Suprapubic skin (tissue), 4 donors: ENCODE measurements around the gene CACNA1E. TPM values are rescaled to one million over a fixed set of nuclear protein-coding genes. Genes with fewer than 3 reads are reported as not detected.
"Not testable (repeated sequence)": the region's sequence is repeated elsewhere in the genome, so short reads cannot be mapped to it uniquely, and the experiment has no call there.

Source experiments
- DNase-seq, 2 donors: peaks; one replicate each; pipeline ENCODE4 v3.0.0-alpha.2; 2019; ENCODE audit warnings: low spot score in 2 of 2
- H3K27ac ChIP-seq: fragments of 200-600 bp; sonication (generic); one replicate; pipeline ENCODE4 v1.5.1; 2019
- H3K27me3 ChIP-seq: fragments of 200-600 bp; sonication (generic); one replicate; pipeline ENCODE4 v1.5.1; 2019
- H3K36me3 ChIP-seq: fragments of 200-600 bp; sonication (generic); one replicate; pipeline ENCODE4 v1.5.1; 2019
- H3K4me1 ChIP-seq: fragments of 200-600 bp; sonication (generic); one replicate; pipeline ENCODE4 v1.5.1; 2019
- H3K4me3 ChIP-seq: fragments of 200-600 bp; sonication (generic); one replicate; pipeline ENCODE4 v1.5.1; 2019; ENCODE audit warnings: mild to moderate bottlenecking
- H3K9me3 ChIP-seq: fragments of 200-600 bp; sonication (generic); one replicate; pipeline ENCODE4 v1.5.1; 2019
- EP300 ChIP-seq: sonication (generic); formaldehyde crosslinking; IDR thresholded peaks from one replicate; pipeline ENCODE4 v1.6.1; 2017; ENCODE audit warnings: antibody characterized with exemption
- POLR2A ChIP-seq, 2 donors: fragments of 450-650 bp; IDR thresholded peaks; one replicate each; pipeline ENCODE4 v1.6.1; 2017; ENCODE audit warnings: antibody characterized with exemption in 2 of 2, mild to moderate bottlenecking in 2 of 2, moderate library complexity in 2 of 2
- POLR2AphosphoS5 ChIP-seq, 3 donors: sonication (generic); formaldehyde crosslinking; IDR thresholded peaks; one replicate each; pipeline ENCODE4 v1.6.1; 2017; ENCODE audit warnings: antibody characterized with exemption in 3 of 3
- WGBS: methylation state at CpG from one replicate; pipeline ENCODE4 v1.1.5; 2018; 5-methylcytosine and 5-hydroxymethylcytosine counted together
- total RNA-seq, 4 donors: library from RNA; depleted of rRNA; stranded (reverse); fragments of >200 nt; gene quantifications; one replicate each; pipeline ENCODE4 v1.1.0, GENCODE V29; 2016
- TF ChIP-seq, protein P1 (sequence below), 2 donors: fragments of 200-600 bp in 1 of 2; fragments of 450-650 bp in 1 of 2; sonication (generic) in 1 of 2; IDR thresholded peaks; one replicate each; pipeline ENCODE4 v1.5.1; 2016 to 2019; ENCODE audit warnings: antibody characterized with exemption in 2 of 2, mild to moderate bottlenecking in 1 of 2, moderate library complexity in 1 of 2

CACNA1E gene
- total RNA-seq, 4 donors from 2014 or later = not detected

DNA sequence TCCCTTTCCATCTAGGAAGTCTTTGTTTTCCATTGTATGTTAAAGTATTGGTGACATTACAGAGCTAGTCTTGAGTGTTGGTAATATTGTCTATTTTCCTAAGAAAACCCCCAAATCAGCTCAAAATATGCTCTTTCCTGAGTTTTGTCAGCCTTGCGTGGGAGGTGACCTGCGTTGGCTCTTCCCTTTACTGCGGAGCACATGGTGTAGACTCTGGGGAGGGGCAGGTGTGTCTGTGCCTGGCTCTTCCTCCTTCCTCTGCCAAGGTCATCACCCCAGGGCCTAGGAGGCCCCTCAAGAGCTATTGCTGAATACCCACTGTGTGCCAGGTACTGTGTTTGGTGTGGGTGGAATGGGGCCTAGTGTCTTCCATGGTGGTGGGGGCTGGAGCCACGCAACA lies 33.4 kb downstream of the CACNA1E start:
- TF ChIP-seq, protein P1, sequence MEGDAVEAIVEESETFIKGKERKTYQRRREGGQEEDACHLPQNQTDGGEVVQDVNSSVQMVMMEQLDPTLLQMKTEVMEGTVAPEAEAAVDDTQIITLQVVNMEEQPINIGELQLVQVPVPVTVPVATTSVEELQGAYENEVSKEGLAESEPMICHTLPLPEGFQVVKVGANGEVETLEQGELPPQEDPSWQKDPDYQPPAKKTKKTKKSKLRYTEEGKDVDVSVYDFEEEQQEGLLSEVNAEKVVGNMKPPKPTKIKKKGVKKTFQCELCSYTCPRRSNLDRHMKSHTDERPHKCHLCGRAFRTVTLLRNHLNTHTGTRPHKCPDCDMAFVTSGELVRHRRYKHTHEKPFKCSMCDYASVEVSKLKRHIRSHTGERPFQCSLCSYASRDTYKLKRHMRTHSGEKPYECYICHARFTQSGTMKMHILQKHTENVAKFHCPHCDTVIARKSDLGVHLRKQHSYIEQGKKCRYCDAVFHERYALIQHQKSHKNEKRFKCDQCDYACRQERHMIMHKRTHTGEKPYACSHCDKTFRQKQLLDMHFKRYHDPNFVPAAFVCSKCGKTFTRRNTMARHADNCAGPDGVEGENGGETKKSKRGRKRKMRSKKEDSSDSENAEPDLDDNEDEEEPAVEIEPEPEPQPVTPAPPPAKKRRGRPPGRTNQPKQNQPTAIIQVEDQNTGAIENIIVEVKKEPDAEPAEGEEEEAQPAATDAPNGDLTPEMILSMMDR (IDR thresholded peaks at IDR 0.05) = no peak
- TF ChIP-seq POLR2AphosphoS5 (IDR thresholded peaks at IDR 0.05) = no peak
- Histone ChIP-seq H3K4me3 (no peak overlapping the region), H3K36me3 (no peaks in the 10 kb centered on the region), H3K27me3 (peaks cover 3% of the 10 kb centered on the region), H3K4me1 (no peaks in the 10 kb centered on the region), H3K9me3 (no peaks in the 10 kb centered on the region), H3K27ac (no peak overlapping the region)
- no peak for DNase-seq
- WGBS = 89% methylated on average over 4 of the region's 4 CpGs

DNA sequence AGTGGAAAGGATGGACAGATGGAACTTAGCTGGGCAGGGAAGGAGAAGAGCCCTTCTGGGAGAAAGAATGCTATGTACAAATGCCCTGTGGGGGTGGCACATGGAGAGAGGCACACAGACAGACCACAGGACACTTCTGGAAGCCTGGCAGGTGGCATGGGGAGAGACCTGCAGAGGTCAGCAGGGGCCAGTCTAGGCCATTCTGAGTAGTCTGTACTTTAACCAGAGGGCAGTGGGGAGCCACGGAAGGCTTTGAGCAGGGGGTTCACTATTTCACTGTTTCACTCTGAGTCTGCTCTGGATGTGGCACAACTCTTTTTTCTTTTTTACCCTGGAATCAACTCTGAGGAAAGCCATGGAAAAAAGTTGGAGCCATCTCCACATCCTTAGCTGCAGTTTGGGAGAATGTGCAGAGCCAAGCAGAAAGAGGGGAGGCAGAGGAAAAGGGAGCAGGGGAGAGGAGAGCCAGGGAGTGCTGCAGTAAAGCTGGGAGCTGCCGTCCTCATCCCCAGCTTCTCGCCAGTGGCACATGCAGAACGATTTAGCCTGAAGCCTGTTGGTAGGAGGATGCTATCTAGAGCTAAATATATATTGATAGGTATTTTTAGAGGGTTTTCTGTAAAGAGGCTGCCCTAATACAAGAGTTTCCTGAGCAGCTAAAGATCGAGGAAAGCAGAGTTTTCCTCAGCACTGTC lies 34.0 kb downstream of the CACNA1E start:
- H3K9me3 ChIP-seq = no peaks in the 10 kb centered on the region
- no peak for TF ChIP-seq POLR2A (IDR thresholded peaks at IDR 0.05)
- no peak for TF ChIP-seq POLR2AphosphoS5 (IDR thresholded peaks at IDR 0.05)
- TF ChIP-seq, protein P1 (IDR thresholded peaks at IDR 0.05) = no peak
- peaks cover 3% of the 10 kb centered on the region for H3K27me3 ChIP-seq
- no peak for DNase-seq
- H3K36me3 ChIP-seq = no peaks in the 10 kb centered on the region
- H3K4me1 ChIP-seq = no peaks in the 10 kb centered on the region
- H3K27ac ChIP-seq = no peak overlapping the region
- no peak overlapping the region for H3K4me3 ChIP-seq
- 57% methylated on average over 5 of the region's 5 CpGs for WGBS

DNA sequence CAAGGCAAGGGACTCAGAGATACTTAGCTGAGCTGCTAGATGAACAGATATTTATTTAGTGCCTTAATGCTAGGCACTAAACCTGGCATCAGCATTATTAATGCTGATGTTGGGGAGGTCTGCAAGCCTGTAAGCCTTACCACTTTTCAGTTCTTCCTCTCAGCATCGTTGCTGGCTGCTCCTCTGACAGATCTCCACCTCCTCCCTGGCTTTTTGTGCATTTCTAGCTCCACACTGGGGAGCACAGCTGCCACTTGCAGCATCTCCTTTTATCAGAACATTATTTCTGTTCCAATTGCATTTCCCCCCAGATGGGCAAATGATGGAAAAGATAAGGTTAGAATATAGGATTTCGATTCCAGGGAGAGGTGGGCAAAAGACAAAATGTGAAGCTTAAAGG lies 34.8 kb downstream of the CACNA1E start:
- H3K4me3 ChIP-seq = no peak overlapping the region
- no peak overlapping the region for H3K27ac ChIP-seq
- peaks cover 3% of the 10 kb centered on the region for H3K27me3 ChIP-seq
- TF ChIP-seq POLR2A (IDR thresholded peaks at IDR 0.05) = no peak
- TF ChIP-seq EP300 = no peak
- no peak for TF ChIP-seq POLR2AphosphoS5 (IDR thresholded peaks at IDR 0.05)
- TF ChIP-seq, protein P1 (IDR thresholded peaks at IDR 0.05) = no peak
- H3K4me1 ChIP-seq = no peaks in the 10 kb centered on the region
- no peaks in the 10 kb centered on the region for H3K9me3 ChIP-seq
- 61% methylated on average over 2 of the region's 2 CpGs for WGBS
- no peaks in the 10 kb centered on the region for H3K36me3 ChIP-seq
- DNase-seq = no peak

DNA sequence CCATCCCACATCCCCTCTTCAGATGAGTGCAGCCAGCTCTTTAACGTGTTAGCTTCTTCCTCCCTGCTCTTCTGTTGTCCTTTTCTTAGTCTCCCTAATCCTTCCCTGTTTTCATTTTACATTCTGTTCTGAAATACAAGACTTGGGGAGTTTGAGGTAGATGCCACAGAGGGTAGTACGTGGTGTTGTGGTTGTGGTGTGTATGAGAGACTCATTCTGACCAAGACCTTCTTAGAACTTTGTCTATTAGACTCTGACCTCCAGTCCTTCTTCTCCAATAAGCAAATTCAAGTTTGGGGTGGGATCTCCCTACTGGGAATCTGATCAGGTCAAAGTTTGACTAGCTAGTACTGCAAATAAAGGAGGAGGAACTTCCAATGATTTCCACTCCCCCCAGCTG lies 39.5 kb downstream of the CACNA1E start:
- no peaks in the 10 kb centered on the region for H3K27me3 ChIP-seq
- no peak overlapping the region for H3K27ac ChIP-seq
- no peaks in the 10 kb centered on the region for H3K4me1 ChIP-seq
- WGBS = 70% methylated on average over 2 of the region's 2 CpGs
- TF ChIP-seq POLR2A (IDR thresholded peaks at IDR 0.05) (no peak), POLR2AphosphoS5 (IDR thresholded peaks at IDR 0.05) (no peak), EP300 (no peak)
- TF ChIP-seq, protein P1 (IDR thresholded peaks at IDR 0.05) = no peak
- DNase-seq = no peak
- no peaks in the 10 kb centered on the region for H3K9me3 ChIP-seq
- H3K36me3 ChIP-seq = no peaks in the 10 kb centered on the region
- H3K4me3 ChIP-seq = no peak overlapping the region

DNA sequence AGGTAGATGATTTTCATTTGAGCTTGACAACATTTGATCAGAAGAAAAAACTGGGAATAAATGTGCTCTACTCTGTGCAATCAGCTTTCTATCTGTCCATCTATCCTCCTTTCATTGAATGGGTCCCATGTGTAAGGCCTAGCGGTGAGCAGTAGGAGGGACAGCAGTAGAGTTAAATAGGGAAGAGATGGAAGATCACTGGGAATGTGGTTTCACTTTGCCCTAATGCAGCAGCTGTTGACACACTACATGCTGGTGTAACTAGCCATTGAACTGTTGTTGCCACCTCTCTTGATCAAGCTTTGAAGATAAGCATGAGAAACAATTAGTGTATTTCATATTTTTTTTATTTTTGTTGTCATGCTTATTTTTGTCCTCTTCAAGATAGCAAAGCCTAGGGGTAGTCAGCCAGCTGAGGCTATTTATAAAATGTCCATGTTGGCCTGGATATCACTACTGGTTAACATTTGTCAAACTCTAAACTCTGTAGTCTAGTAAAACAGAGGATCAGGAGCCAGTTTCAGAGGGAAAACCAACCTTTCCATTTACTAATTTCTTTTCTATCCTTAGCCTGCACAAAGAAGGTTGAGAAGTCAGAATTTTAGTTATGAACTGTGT lies 41.9 kb downstream of the CACNA1E start:
- no peaks in the 10 kb centered on the region for H3K4me1 ChIP-seq
- H3K36me3 ChIP-seq = no peaks in the 10 kb centered on the region
- no peak overlapping the region for H3K27ac ChIP-seq
- TF ChIP-seq, protein P1 (IDR thresholded peaks at IDR 0.05) = no peak
- TF ChIP-seq POLR2AphosphoS5 (IDR thresholded peaks at IDR 0.05) (no peak), POLR2A (IDR thresholded peaks at IDR 0.05) (no peak), EP300 (no peak)
- 89% methylated on average over 1 of the region's 1 CpG for WGBS
- no peak overlapping the region for H3K4me3 ChIP-seq
- H3K27me3 ChIP-seq = no peaks in the 10 kb centered on the region
- no peaks in the 10 kb centered on the region for H3K9me3 ChIP-seq
- no peak for DNase-seq

DNA sequence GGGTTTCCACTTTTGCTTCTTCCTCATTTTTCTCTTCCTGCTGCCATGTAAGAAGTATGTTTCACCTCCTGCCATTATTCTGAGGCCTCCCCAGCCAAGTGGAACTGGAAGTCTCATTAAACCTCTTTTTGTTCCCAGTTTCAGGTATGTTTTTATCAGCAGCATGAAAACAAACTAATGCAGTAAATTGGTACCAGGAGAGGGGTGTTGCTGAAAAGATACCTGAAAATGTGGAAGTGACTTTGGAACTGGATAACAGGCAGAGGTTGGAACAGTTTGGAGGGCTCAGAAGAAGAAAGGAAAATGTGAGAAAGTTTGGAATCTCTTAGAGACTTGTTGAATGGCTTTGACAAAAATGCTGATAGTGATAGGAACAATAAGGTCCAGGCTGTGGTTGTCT lies 44.9 kb downstream of the CACNA1E start:
- H3K27ac ChIP-seq, H3K4me3 ChIP-seq, H3K27me3 ChIP-seq, H3K36me3 ChIP-seq, H3K4me1 ChIP-seq, DNase-seq, H3K9me3 ChIP-seq: not testable (repeated sequence)
